IPS-18c (cell line): ENCODE measurements around the gene KBTBD4.

Source experiments
- H3K4me3 ChIP-seq: 2 replicates; pipeline ENCODE4 v1.7.0; 2013; ENCODE audit warnings: low read depth, mild to moderate bottlenecking, low read length, moderate library complexity; ENCODE audit not compliant: insufficient read depth
- H3K9me3 ChIP-seq: one replicate; pipeline ENCODE4 v1.6.1; 2013; ENCODE audit warnings: mild to moderate bottlenecking, low read length, moderate library complexity; ENCODE audit not compliant: control insufficient read depth, insufficient read depth

The KBTBD4 gene

DNA sequence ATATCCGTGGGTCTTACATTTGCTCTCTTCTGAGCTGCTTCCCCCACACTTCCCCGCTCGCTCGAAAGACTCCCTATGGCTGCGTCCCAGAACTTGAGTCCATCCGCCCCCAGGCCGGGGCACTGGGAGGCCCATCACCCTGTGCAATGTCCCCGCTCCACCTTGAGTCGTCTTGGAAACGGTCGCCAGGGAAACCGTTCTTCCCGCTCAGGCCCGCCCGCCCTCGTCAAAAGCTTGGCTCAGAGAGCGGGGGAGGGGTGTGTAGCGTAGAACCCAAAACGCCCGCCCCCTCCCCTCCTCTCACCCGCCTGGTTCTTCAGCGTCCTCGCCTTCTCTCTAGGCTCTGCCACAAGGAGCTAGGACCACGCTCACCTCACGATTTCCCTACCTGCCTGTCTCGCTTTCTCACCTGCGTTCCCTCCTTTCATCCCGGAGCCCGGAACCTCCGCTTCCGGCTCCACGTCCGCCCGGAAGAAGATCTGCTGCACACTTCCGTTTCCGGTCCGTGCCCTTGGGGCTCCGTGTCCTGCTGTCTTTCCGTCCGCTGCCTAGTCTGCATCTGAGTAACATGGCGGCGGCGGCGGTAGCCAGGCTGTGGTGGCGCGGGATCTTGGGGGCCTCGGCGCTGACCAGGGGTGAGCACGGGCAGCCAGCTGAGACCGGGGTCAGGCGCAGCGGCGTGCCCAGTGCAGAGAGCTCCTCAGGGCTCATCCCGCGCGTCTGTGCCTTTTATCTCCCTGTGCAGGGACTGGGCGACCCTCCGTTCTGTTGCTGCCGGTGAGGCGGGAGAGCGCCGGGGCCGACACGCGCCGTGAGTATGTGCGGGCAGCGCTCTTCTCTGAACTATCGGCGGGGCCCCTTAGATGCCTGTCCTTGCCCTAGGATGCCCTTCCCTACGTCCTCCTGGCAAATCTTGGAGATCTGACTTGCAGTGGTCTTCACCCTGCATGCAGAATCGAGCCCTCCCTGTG, at the start of gene KBTBD4, which contains the start of gene NDUFS3:
Gene KBTBD4, minus strand, starts transcription at position 447 of the 971 bp plus-strand sequence. Its CDS starts 19 bp downstream, at position 428.
Gene NDUFS3, plus strand, starts transcription at position 551 of the 971 bp plus-strand sequence. Its CDS starts 18 bp downstream, at position 569.
- Histone ChIP-seq H3K9me3 (peaks cover 5% of the 10 kb centered on the region), H3K4me3 (peak within 1 kb of the TSS; percentile 95)

DNA sequence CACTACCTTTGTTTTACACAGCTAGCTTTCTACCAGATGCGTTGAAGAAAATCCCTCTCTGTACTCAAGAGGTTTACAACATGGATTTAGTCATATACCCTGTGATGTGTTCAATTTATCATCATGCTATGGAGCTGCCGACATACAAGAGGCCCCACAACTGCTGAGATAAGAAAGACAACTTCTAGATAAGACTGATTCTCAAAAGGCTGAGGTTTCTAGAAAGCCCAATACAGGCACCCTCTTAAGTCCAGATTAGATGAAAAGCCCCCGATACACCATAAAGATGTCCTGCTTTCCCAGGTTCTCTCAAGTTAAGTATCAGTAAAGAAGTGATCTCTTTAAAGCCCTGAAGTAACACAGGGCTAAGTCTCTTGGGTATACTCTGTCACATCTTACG, 49.3 kb upstream of the KBTBD4 start:
- Histone ChIP-seq H3K9me3 (no peaks in the 10 kb centered on the region), H3K4me3 (no peak overlapping the region)

DNA sequence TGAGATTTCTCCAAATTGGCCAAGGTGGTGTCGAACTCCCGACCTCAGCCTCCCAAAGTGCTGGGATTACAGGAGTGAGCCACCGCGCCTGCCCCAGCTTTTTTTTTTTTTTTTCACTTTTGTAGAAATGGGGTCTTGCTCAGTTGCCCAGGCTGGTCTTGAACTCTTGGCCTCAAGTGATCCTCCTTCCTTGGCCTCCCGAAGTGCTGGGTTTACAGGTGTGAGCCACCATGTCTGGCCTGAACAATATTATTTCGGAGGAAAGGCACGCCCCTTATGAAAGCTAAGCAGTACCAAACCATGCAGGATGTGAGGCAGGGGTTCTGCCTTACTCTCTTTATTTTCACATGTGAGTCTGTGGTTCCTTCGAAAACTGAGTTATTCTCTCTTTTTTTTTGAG, 47.5 kb upstream of the KBTBD4 start:
- Histone ChIP-seq H3K9me3 (no peaks in the 10 kb centered on the region), H3K4me3 (no peak overlapping the region)

DNA sequence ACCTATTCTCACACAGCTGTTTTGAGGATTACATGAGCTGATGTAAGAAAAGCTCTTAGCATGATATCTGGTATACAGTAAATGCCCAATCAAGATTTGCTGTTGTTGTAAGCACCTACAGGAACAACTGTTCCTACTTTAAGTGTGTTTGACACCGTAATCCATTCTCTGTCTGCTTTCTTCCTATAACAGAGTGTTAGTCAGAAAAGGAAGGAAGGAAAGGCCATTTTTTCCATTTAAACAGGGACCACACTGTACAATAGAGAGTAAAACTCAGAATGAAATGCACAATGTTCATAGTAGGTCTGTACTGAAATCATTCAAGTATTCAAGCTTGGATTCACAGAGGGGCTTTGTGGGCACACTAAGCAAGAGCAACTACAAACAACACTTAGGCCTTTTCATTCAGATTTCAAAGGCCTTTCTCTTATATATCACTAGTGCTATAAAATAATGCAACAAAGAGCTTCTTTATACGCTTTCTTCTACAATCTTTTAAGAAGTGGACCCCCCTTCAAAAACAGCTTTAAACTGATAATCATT, 42.1 kb upstream of the KBTBD4 start:
- Histone ChIP-seq H3K4me3 (no peak overlapping the region), H3K9me3 (no peaks in the 10 kb centered on the region)

DNA sequence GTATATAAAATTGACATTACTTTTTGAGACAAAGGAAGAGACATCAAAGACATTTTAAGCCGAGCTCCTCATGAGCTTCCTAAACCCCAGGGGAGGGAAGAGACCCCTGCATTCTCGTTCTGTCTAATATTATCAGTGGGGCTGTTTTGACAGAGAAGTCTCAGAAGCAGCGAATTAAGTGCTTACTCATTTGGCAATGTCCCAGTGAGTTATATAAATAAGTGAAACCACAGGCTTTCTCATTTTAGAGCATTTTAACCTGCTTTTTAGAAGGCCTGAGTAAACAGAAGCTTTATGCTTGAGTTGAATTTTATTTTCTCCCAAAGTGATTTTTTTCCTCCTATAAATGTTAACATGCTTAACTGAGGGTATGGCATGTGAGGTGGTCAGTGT, 38.6 kb upstream of the KBTBD4 start:
- H3K4me3 ChIP-seq, result no peak overlapping the region
- no peaks in the 10 kb centered on the region for H3K9me3 ChIP-seq

DNA sequence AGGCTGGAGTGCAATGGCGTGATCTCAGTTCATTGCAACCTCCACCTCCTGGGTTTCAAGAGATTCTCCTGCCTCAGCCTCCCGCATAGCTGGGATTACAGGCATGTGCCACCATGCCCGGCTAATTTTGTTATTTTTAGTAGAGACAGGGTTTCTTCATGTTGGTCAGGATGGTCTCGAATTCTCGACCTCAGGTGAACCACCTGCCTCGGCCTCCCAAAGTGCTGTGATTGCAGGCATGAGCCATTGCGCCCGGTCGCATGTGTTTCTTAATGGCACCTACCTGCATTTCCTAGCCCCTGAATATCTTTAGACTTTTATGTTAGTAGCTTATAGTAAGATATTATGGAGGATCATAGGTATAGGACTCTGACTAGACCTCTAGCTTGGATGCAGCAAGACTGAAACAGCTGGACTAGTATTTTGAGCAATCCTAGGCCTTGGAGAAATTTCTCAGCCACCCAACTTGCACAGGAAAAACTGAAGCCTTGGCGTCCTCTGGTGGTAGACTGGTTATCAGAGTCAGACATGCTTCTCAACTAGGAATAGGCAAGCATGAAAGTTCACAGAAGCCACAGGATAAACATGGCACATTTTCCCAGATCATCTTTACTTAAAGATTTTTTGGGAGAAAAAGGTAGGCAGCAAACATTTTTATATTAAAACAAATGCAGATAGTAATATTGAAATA, 38.1 kb upstream of the KBTBD4 start:
- H3K4me3 ChIP-seq, result no peak overlapping the region
- no peaks in the 10 kb centered on the region for H3K9me3 ChIP-seq

DNA sequence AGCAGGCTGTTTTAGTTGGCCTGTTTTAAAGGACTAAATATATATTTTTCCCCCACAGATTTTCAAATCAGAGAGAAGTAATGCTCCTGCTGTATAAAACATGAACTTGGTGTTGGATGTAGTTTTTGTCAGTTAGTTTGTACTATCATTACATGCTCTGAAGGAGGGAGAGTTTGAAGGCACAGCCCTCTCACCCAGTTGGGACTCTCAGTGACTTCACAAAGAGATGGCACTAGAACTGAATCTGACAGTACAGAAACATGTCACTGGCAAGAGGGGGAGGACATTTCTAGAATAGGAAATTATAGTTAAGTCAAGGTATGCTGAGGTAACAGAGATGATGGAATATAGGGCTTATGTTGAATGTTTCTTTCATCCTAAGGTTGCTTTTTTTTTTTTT, 36.5 kb upstream of the KBTBD4 start:
- Histone ChIP-seq H3K4me3 (no peak overlapping the region), H3K9me3 (no peaks in the 10 kb centered on the region)

DNA sequence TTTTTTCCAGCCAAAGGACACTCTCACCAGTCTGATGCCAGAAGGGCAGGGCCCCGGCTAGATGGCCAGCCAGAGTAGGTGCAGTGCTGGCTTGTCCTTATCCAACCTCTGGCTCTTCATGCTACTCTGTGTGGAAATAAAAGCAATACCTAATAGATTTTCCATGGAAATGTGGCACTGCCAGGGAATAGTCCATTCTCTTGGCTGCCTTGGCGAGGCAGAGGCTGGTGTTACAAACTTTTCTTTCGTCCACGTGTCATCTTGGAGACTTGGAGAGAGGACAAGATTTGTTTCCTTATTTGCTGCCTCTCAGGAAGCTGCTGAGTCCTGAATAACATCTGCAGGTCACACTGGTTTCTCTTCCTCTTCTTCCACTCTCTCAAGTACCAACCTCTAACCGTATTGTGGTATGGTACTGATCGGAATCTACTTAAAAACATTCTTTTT, 32.6 kb upstream of the KBTBD4 start:
- H3K9me3 ChIP-seq, result no peaks in the 10 kb centered on the region
- no peak overlapping the region for H3K4me3 ChIP-seq

DNA sequence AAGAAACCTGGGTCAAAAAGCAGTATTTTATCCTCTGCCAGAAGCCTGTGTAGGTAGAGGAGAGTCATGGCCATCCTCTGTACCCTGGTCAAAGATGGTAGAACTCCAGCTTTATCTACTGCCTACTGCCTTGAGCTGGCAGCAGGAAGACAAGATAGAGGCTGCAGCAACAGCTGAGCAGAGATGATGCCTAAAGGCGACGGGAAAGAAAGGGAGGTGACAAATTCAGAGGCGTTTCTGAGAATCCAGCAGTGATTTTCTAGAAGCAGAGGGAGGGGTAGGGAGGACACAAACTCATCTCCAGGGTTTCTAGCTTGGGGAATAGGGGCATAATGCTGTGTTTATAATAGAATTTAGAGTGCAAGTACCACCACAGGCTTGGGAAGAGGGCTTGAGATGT, 30.9 kb upstream of the KBTBD4 start:
- H3K9me3 ChIP-seq, result no peaks in the 10 kb centered on the region
- H3K4me3 ChIP-seq, result no peak overlapping the region

DNA sequence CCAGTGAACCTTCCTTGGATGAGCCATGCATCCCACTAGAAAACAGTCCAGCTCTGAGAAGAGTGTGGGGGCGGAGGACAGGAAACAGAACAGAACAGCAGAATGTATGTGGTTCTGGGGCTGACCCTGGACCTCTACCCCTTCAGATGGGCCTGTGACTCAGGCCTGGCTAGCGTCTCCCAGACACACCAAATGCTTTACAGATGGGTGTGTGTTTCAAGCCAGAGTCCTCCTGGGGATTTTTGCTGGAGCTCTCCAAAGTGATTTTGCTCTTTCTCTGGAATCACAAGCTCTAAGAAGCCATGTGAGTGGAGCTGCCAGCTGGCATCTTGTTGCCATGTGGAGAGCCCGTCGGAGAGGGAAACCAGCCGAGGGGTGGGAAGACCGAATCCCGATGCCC, 28.6 kb upstream of the KBTBD4 start:
- Histone ChIP-seq H3K4me3 (no peak overlapping the region), H3K9me3 (no peaks in the 10 kb centered on the region)

DNA sequence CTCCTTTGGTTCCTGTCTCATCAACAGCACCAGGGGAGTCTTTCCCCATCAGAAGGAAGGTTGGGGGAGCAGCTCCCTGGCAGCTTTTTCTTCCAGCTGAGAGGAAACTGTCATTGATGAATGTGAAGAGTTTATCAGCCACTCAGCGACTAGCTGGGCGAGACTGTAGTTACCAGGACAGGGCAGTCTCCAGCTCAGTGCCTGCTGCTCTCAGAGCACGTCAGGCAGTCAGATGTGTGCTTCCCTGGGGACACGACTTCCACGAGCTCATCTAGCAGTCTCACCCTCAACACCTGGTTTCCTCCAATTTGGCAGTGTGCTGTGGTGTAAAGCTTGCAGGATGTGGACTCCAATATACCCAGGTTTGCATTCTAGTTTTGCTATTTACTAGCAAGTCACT, 28.0 kb upstream of the KBTBD4 start:
- no peak overlapping the region for H3K4me3 ChIP-seq
- H3K9me3 ChIP-seq, result no peaks in the 10 kb centered on the region

DNA sequence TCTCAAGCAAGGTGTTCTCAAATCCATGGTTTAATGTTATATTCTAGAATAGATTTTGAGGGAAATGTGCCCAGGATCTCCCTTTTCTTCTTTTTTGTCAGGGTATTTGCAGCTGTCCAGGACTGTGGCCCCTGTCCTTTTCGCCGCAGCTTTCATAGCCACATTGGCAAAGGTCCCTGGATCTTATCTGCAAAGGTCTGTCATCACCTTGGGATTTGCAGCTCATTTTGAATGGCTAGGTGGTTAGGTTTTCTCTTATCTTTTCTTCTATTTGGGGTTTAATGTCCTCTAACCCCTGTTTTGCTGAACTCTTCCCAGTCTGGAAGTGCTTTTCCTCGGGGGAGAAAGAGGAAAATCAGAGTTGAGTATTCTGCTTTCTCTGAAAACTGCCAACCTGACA, 27.2 kb upstream of the KBTBD4 start:
- H3K9me3 ChIP-seq, result no peaks in the 10 kb centered on the region
- H3K4me3 ChIP-seq, result no peak overlapping the region

DNA sequence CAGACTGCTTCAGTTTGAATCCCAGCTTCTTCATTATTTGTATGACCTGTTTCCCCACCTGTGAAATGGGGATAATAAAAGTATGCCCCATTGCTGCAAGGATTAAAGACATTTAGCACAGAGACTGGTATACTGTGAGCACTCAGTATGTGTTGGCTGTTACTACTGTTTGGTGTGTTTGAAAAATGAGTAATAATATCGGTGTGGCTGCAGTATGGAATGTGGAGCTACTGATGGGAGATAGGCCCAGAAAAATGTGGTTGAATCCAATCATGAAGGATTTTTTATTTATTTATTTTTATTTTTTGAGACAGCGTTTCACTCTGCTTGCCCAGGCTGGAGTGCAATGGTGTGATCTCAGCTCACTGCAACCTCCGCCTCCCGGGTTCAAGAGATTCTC, 24.5 kb upstream of the KBTBD4 start:
- Histone ChIP-seq H3K9me3 (no peaks in the 10 kb centered on the region), H3K4me3 (no peak overlapping the region)

DNA sequence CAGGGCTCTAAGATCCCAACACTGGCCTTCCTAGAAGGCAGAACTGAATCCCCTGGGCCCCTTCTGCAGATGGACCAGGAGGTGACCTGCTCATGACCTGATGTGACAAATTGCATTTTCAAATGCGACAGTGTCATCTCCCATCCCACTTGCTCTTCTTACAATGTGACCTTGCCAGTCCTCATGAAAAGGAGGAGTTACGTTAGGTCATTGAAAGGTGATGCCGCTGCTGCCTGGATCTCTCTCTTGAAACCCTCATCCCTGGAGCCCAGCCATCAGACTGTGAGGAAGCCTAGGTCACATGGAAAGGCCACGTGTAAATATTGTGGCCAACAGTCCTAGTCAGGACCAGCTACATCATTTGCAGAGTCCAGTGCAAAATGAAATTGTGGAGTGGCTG, 21.1 kb upstream of the KBTBD4 start:
- no peak overlapping the region for H3K4me3 ChIP-seq
- no peaks in the 10 kb centered on the region for H3K9me3 ChIP-seq

DNA sequence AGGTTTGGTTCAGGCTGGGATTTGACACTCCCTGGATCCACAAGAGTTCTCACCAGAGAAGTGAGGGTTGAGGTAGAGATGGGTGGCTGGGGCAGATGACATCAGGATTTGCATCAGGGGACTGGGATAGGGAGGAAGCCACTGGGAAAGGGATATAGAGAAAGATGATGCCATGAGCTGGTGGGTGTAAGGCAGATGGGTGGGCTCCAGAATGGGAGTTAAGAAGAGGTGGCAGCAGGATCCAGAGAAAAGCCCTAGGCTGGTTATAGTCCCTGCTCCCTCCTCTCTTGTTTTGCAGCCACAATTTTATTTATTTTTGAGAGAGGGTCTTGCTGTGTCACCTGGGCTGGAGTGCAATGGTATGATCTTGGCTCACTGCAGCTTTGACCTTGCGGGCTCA, 17.2 kb upstream of the KBTBD4 start:
- no peak overlapping the region for H3K4me3 ChIP-seq
- no peaks in the 10 kb centered on the region for H3K9me3 ChIP-seq

DNA sequence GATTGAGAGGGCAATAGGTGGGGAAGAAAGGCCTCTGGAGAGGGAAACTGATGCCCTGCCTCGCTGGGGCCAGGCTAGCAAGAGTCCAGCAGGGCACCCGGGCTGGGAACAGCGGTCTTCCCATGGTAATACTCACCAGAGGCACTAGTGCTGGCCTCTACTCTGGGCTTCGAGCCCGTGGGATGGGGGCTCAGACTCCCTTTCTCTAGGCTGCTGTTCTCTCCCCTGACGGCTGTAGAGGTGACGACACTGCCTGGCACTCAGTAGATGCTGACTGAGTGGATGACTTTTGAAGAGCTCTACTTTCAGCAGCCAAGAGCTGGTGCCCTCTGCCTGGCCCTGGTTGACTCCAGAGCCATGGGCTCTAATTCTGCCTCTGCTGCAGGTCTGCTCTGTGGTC, 16.3 kb upstream of the KBTBD4 start:
- Histone ChIP-seq H3K4me3 (no peak overlapping the region), H3K9me3 (no peaks in the 10 kb centered on the region)

DNA sequence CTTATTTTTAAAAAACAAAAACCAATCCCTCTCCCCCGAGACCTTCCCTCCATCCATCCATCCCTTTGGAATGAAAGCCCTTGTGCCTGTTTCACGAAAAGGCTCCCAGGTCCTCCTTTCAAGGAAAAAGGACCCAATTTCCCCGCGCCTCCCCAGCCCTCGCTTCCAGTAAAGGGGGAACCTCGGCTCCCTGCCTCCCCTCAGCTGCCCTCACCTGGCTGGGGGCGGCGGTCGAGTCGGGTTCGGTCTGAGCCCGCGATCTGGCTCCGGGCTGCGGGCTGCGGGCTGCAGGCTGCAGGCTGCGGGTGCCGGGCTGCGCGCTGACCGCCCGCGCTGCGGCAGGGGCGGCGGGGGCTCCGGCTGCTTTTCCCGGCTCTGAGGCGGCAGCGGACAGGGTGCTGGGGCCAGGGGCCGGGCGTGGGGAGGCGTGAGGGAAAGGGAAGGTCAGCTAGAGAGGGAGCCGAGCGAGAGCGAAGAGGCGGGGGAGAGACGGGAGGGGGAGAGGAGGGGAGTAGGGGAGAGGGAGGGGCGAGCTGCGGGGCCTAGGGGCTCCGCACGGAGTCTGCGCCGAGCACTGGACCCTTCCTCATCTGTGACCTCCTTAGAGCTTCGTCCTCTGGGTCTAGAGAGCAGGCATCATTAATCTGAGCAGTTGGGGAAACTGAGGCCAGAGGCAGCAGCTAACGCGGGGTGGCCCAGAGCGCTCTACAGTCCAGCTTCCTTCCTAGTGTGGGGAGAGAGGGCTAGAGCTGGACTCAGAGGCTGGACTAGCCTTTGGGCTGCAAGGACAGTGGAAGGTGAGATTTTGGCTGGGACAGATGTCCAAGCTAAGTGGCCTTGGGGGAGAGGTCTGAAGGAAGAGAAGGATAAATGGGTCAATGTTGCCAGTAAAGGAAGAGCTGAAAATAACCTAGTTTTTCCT, 15.4 kb upstream of the KBTBD4 start, which contains the start of gene C1QTNF4:
Gene C1QTNF4, minus strand, starts transcription at position 478 of the 922 bp plus-strand sequence. CDS start 3,601 bp downstream, outside the sequence.
- Histone ChIP-seq H3K9me3 (no peaks in the 10 kb centered on the region), H3K4me3 (peak within 1 kb of the TSS; percentile 84)
